Omental fat pad (tissue), 4 donors: Measurements from ENCODE around the gene NR6A1. TPM values are rescaled to one million over a fixed set of nuclear protein-coding genes. Genes with fewer than 3 reads are reported as not detected.

Experiments
- ATAC-seq: fragments of 150-250 bp; one replicate; pipeline ENCODE4 v1.9.1; 2016; ENCODE audit warnings: mild to moderate bottlenecking, moderate library complexity; ENCODE audit not compliant: low FRiP score
- DNase-seq: peaks from one replicate; pipeline ENCODE4 v3.0.0-alpha.2; 2019; ENCODE audit warnings: low spot score
- total RNA-seq, 4 donors: library from RNA; depleted of rRNA; stranded (reverse); fragments of >200 nt; gene quantifications; one replicate each; pipeline ENCODE4 v1.1.0, GENCODE V29; 2016
- TF ChIP-seq, protein P1 (sequence below), 3 donors: fragments of 450-650 bp; IDR thresholded peaks; one replicate each; pipeline ENCODE4 v1.5.1; 2016 to 2017; ENCODE audit warnings: antibody characterized with exemption in 3 of 3, mild to moderate bottlenecking in 3 of 3, moderate library complexity in 2 of 3

The NR6A1 gene
- total RNA-seq, 4 donors from 2014 or later: 0.95 to 1.2 (median 1.0) TPM

DNA sequence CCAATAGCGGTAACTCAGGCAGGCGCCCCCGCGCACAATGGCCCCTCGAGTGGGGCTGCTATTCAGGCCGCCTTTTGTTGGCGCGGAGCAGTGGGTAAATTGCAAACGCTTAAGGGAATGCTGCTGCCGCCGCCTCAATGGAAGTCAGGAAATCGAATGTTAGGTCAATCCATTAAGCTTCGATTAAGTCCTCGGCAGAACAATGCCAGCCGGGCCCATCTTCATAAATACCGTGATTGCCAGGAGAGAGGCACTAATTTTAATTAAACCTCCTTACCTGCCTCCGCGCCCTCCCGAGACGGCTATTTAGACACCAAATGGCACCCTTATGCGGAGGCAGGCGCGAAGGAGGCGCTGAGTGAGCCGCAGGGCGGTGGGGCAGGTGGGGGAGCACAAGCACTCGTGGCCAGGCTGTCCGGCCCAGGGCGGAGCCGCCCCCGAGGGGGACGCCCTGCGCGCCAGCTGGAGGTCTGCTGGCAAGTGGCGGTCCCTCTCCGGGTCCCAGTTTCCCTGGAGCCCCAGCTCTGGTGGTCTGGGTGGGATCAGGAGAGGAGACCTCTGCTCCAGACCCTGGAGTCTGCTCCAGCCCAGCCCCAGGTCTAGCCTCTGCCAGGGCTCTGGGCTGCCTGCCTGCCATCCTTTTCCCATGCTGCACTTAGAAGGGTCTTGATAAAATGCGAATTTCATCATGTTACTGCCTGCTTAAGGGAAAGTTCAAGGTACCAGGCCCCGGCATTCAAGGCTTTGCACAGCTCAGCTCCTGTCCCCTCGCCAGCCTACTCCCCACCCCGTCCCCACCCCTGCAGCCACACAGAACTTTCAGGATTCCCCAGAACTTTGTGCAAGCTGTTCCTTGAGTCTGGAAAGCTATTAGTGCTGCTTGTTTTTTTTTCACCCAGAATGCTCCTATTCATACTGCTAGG is 283.6 kb downstream of the NR6A1 start:
- TF ChIP-seq, protein P1, sequence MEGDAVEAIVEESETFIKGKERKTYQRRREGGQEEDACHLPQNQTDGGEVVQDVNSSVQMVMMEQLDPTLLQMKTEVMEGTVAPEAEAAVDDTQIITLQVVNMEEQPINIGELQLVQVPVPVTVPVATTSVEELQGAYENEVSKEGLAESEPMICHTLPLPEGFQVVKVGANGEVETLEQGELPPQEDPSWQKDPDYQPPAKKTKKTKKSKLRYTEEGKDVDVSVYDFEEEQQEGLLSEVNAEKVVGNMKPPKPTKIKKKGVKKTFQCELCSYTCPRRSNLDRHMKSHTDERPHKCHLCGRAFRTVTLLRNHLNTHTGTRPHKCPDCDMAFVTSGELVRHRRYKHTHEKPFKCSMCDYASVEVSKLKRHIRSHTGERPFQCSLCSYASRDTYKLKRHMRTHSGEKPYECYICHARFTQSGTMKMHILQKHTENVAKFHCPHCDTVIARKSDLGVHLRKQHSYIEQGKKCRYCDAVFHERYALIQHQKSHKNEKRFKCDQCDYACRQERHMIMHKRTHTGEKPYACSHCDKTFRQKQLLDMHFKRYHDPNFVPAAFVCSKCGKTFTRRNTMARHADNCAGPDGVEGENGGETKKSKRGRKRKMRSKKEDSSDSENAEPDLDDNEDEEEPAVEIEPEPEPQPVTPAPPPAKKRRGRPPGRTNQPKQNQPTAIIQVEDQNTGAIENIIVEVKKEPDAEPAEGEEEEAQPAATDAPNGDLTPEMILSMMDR (IDR thresholded peaks at IDR 0.05): no peak
- ATAC-seq (no peak), DNase-seq (no peak)

DNA sequence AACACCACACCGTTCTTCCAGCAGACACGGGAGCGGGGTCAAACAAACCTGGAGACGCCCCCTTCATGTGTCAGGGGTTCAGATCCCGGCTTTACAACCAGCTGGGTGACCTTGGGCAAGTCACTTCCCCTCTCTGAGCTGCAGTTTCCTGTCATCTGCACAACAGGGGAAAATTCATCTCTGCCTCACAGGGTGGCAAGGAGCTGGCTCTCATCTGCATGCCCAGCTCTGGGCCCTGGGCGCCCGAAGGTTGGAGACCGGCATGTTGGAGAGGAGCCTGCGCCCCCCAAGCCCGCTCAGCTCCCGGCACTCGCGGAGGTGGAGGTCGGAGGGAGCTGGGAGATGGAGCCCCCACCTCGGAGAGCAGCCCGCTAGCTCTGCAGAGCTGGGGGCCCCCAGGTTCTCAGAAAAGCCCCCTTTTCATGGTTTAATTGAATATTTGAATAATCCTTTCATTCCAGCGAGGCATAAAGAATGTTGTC is 284.3 kb downstream of the NR6A1 start:
- no peak for DNase-seq
- TF ChIP-seq, protein P1 (IDR thresholded peaks at IDR 0.05): no peak
- ATAC-seq: no peak

DNA sequence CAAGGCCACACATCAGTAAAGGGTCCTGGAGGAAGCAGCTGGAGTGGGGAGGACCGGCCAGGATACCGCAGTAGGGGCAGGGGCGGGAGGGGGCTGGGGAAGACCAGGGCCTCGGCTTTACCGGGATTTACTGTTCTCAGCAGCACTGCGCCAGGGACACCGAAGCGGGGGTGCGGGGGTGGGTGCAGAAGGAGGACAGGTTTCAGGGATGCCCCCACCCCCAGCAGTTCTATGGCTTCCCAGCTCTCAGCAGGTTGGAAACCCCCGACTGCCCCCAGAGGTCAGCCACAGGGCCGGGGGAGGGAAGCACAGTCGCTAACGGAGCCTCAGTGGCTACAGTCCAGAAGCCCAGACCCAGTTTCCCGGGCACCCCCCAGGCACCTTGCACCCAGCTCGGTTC is 285.2 kb downstream of the NR6A1 start:
- ATAC-seq (no peak), DNase-seq (no peak)
- TF ChIP-seq, protein P1 (IDR thresholded peaks at IDR 0.05): no peak

DNA sequence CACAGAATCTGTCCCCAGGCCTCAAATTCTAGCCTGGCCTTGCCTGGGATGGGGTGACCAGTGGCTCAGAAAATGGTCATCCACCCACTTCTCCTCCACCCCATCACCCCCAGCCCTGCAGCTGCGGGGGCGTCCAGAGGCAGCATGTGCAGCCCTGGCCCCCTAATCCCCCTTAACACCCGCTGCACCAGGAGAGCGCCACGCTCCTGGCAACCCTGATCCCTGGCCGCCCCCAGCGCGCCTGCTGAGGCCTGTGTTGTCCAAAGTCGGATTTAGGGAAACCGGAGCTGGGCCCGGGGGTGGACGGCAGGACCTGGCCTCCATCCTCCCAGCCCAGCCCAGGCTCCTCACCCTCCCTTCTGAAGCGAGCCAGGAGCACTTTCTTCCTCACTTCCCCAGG is 285.9 kb downstream of the NR6A1 start:
- ATAC-seq (no peak), DNase-seq (no peak)
- TF ChIP-seq, protein P1 (IDR thresholded peaks at IDR 0.05): no peak

DNA sequence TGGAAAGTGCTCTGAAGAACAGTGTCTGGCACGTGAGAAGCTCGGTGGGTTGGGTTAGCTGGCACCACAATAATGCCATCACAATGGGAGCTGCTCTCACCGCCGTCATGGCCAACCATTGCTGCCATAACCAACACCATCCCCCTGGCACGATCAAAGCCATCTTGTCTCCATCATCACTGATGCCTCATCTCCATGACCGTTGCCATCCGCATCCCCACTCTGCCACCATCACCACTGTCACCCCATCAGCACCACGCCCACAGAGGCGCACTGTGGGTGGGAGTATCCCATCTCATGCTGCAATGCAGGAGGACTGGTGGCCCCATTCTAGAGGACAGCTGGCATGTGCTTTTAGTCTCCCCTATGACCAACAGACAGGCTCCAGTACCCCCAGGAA is 287.6 kb downstream of the NR6A1 start:
- TF ChIP-seq, protein P1 (IDR thresholded peaks at IDR 0.05): no peak
- ATAC-seq (no peak), DNase-seq (no peak)

DNA sequence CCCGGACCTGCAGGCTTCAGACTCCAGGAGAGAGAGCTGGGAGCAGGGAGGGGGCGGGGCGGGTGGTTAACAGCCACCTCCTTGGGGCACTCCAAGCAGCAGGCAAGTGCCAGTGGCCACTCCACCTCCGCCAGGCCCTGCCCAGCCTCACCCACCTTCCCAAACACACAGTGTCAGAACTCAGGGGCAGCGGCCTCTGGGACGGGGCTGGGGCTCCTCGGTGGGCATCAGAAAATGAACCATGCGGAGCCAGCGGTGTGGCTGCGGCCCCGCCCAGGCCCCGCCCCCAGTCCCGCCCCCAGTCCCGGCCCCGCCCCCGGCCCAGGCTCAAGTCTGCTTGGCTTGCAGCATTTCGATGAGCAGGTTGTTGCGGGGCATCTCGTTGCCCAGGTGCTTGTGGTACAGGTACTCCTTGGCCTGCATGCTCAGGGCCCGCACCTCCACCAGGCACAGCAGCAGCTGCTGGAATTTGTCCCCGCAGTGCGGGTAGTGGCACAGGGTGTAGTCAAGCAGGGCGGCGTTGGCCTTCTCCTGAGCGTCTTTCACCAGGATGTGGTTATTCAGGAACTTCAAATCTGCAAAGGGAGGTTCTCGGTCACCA is 288.6 kb downstream of the NR6A1 start:
- TF ChIP-seq, protein P1 (IDR thresholded peaks at IDR 0.05): no peak
- ATAC-seq: no peak

More for the DNA sequence above, 288.6 kb downstream of the NR6A1 start:
- no peak for DNase-seq
